Measurements from ENCODE around the gene CGB2. TPM values are rescaled to one million over a fixed set of nuclear protein-coding genes. Genes with fewer than 3 reads are reported as not detected.
"Not testable (repeated sequence)": the region's sequence is repeated elsewhere in the genome, so short reads cannot be mapped to it uniquely, and the experiment has no call there.

Gene CGB2
- polyA plus RNA-seq, 2 donors = not detected

GRCh38 chr19:49073514-49074378, 42.1 kb downstream of the CGB2 start:
- peaks cover 0 to 6% of the 10 kb centered on the region in 2 donors for H3K4me1 ChIP-seq (ENCODE audit: control insufficient read depth in 2 of 2, insufficient read depth in 2 of 2, low read length in 1 of 2)
- H3K36me3 ChIP-seq (ENCODE audit: control insufficient read depth in 2 of 2, insufficient read depth in 2 of 2, low read length in 1 of 2) = no peaks in the 10 kb centered on the region
- no peak overlapping the region for H3K27ac ChIP-seq (ENCODE audit: low read depth in 2 of 2, low read length in 1 of 2)
- no peak overlapping the region for H3K4me3 ChIP-seq (ENCODE audit: low read depth in 1 of 2, low read length in 2 of 2)
- peaks cover 0 to 10% of the 10 kb centered on the region in 2 donors for H3K9me3 ChIP-seq (ENCODE audit: control insufficient read depth in 2 of 2, insufficient read depth in 1 of 2, low read depth in 1 of 2, low read length in 1 of 2)
- 51 to 52% methylated on average over 23 of the region's 23 CpGs for WGBS, 2 donors
- peaks cover 0 to 12% of the 10 kb centered on the region in 2 donors for H3K27me3 ChIP-seq (ENCODE audit: control insufficient read depth in 1 of 2, insufficient read depth in 2 of 2, low read length in 2 of 2)

DNA sequence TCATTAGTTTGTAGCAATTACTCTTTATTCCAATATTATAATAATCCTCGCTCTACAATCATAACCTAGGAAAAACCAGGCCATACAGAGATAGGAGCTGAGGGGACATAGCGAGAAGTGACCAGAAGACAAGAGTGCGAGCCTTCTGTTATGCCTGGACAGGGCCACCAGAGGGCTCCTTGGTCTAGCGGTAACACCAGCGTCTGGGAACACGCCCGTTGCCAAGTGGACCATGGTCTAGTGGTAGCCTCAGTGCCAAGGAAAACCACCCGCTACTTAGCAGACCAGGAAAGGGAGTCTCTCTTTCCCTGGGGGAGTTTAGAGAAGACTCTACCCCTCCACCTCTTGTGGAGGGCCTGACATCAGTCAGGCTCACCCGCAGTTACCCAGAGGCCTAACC, 43.2 kb downstream of the CGB2 start:
- not testable (repeated sequence) for H3K4me3 ChIP-seq (ENCODE audit: low read depth in 1 of 2, low read length in 2 of 2); H3K4me1 ChIP-seq (ENCODE audit: control insufficient read depth in 2 of 2, insufficient read depth in 2 of 2, low read length in 1 of 2); H3K36me3 ChIP-seq (ENCODE audit: control insufficient read depth in 2 of 2, insufficient read depth in 2 of 2, low read length in 1 of 2); H3K27ac ChIP-seq (ENCODE audit: low read depth in 2 of 2, low read length in 1 of 2)
- peaks cover 0 to 10% of the 10 kb centered on the region in 2 donors for H3K9me3 ChIP-seq (ENCODE audit: control insufficient read depth in 2 of 2, insufficient read depth in 1 of 2, low read depth in 1 of 2, low read length in 1 of 2)
- WGBS, 2 donors = 12 to 17% methylated on average over 7 to 8 of the region's 9 CpGs
- peaks cover 0 to 12% of the 10 kb centered on the region in 2 donors for H3K27me3 ChIP-seq (ENCODE audit: control insufficient read depth in 1 of 2, insufficient read depth in 2 of 2, low read length in 2 of 2)

DNA sequence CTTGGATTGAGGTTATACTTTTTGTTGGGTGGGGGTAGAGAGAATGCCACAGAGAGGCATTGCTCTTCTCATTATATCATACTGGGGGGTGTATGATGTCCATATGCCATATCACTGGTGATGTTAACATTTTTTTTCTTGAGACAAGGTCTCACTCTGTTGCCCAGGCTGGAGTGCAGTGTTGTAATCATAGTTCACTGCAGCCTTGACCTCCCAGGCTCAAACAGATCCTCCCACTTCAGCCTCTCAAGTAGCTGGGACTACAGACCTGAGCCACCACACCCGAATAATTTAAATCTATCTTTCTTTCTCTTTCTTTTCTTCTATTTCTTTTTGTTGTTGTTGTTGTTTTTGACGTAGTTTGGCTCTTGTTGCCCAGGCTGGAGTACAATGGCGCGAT, 48.7 kb downstream of the CGB2 start:
- Histone ChIP-seq H3K4me3 (ENCODE audit: low read depth in 1 of 2, low read length in 2 of 2) (no peak overlapping the region), H3K4me1 (ENCODE audit: control insufficient read depth in 2 of 2, insufficient read depth in 2 of 2, low read length in 1 of 2) (no peaks in the 10 kb centered on the region), H3K9me3 (ENCODE audit: control insufficient read depth in 2 of 2, insufficient read depth in 1 of 2, low read depth in 1 of 2, low read length in 1 of 2) (no peaks in the 10 kb centered on the region), H3K36me3 (ENCODE audit: control insufficient read depth in 2 of 2, insufficient read depth in 2 of 2, low read length in 1 of 2) (no peaks in the 10 kb centered on the region), H3K27me3 (ENCODE audit: control insufficient read depth in 1 of 2, insufficient read depth in 2 of 2, low read length in 2 of 2) (no peaks in the 10 kb centered on the region), H3K27ac (ENCODE audit: low read depth in 2 of 2, low read length in 1 of 2) (no peak overlapping the region)
- WGBS, 2 donors = 77 to 89% methylated on average over 4 of the region's 4 CpGs

DNA sequence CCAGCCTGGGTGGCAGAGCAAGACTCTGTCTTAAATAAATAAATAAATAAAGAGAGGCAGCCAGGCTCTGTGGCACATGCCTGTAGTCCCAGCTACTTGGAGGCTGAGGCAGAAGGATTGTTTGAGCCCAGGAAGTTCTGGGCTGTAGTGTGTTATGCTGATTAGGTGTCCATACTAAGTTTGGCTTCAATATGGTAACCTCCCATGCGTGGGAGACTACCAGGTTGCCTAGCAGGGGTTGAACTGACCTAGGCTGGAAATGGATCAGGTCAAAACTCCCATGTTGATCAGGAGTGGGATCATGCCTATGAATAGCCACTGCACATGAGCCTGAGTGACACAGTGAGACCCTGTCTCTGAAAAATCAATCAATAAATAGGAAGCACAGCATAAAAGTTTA, 49.6 kb downstream of the CGB2 start:
- H3K27ac ChIP-seq (ENCODE audit: low read depth in 2 of 2, low read length in 1 of 2) = no peak overlapping the region
- WGBS, 2 donors = 88 to 90% methylated on average over 1 of the region's 1 CpG
- H3K4me1 ChIP-seq (ENCODE audit: control insufficient read depth in 2 of 2, insufficient read depth in 2 of 2, low read length in 1 of 2) = peaks cover 0 to 1% of the 10 kb centered on the region in 2 donors
- H3K27me3 ChIP-seq (ENCODE audit: control insufficient read depth in 1 of 2, insufficient read depth in 2 of 2, low read length in 2 of 2) = no peaks in the 10 kb centered on the region
- no peak overlapping the region for H3K4me3 ChIP-seq (ENCODE audit: low read depth in 1 of 2, low read length in 2 of 2)
- no peaks in the 10 kb centered on the region for H3K9me3 ChIP-seq (ENCODE audit: control insufficient read depth in 2 of 2, insufficient read depth in 1 of 2, low read depth in 1 of 2, low read length in 1 of 2)
- peaks cover 0 to under 1% of the 10 kb centered on the region in 2 donors for H3K36me3 ChIP-seq (ENCODE audit: control insufficient read depth in 2 of 2, insufficient read depth in 2 of 2, low read length in 1 of 2)

Other genes with a start within 250 kb of the CGB2 start
- gene BCAT2, start 220.9 kb upstream of the CGB2 start, polyA plus RNA-seq = 10 to 100 TPM; 21.9 to 31.4 TPM
- 1 to 10 TPM; 2.2 to 3.4 TPM for gene HSD17B14, start 195.4 kb upstream of the CGB2 start, polyA plus RNA-seq
- gene PLEKHA4, start 163.3 kb upstream of the CGB2 start, polyA plus RNA-seq = 1 to 10 TPM; 8.6 to 9.2 TPM
- 100 to 1,000 TPM in 1 of 2 donors, 10 to 100 TPM in 1; 38.0 to 145 TPM for gene PPP1R15A, start 159.5 kb upstream of the CGB2 start, polyA plus RNA-seq
- under 1 TPM in 1 of 2 donors, not detected in 1; 0.08 TPM for gene TULP2, start 133.1 kb upstream of the CGB2 start, polyA plus RNA-seq
- 100 to 1,000 TPM in 1 of 2 donors, 10 to 100 TPM in 1; 88.2 to 116 TPM for gene NUCB1, start 131.6 kb upstream of the CGB2 start, polyA plus RNA-seq
- 1 to 10 TPM in 1 of 2 donors, under 1 TPM in 1; 0.57 to 1.3 TPM for gene DHDH, start 98.2 kb upstream of the CGB2 start, polyA plus RNA-seq
- 10 to 100 TPM; 41.7 to 56.9 TPM for gene BAX, start 77.0 kb upstream of the CGB2 start, polyA plus RNA-seq
- gene FTL, start 66.6 kb upstream of the CGB2 start, polyA plus RNA-seq = 100 to 1,000 TPM; 645 to 931 TPM
- gene GYS1, start 38.6 kb upstream of the CGB2 start, polyA plus RNA-seq = 10 to 100 TPM; 27.0 to 30.9 TPM
- 10 to 100 TPM; 56.1 to 87.4 TPM for gene RUVBL2, start 38.0 kb upstream of the CGB2 start, polyA plus RNA-seq
- under 1 TPM; 0.29 to 0.45 TPM for gene LHB, start 14.8 kb upstream of the CGB2 start, polyA plus RNA-seq
- not detected for gene CGB3, start 7.6 kb upstream of the CGB2 start, polyA plus RNA-seq
- gene CGB1, start 5.0 kb downstream of the CGB2 start, polyA plus RNA-seq = not detected
- gene CGB5, start 12.0 kb downstream of the CGB2 start, polyA plus RNA-seq = under 1 TPM in 1 of 2 donors, not detected in 1; 0.39 TPM
- not detected for gene CGB8, start 17.2 kb downstream of the CGB2 start, polyA plus RNA-seq
- gene CGB7, start 25.9 kb downstream of the CGB2 start, polyA plus RNA-seq = 1 to 10 TPM; 1.4 to 3.5 TPM
- gene NTF4, start 32.9 kb downstream of the CGB2 start, polyA plus RNA-seq = 10 to 100 TPM in 1 of 2 donors, 1 to 10 TPM in 1; 7.7 to 20.0 TPM
- under 1 TPM; 0.01 to 0.02 TPM for gene KCNA7, start 40.8 kb downstream of the CGB2 start, polyA plus RNA-seq
- 100 to 1,000 TPM; 160 to 252 TPM for gene SNRNP70, start 53.6 kb downstream of the CGB2 start, polyA plus RNA-seq
- 10 to 100 TPM; 13.7 to 18.5 TPM for gene LIN7B, start 82.5 kb downstream of the CGB2 start, polyA plus RNA-seq
- gene C19orf73, start 87.3 kb downstream of the CGB2 start, polyA plus RNA-seq = 1 to 10 TPM; 2.3 to 5.4 TPM
- gene PPFIA3, start 87.7 kb downstream of the CGB2 start, polyA plus RNA-seq = 10 to 100 TPM; 15.2 to 28.6 TPM
- gene HRC, start 123.5 kb downstream of the CGB2 start, polyA plus RNA-seq = under 1 TPM; 0.39 to 0.65 TPM
- gene TRPM4, start 125.9 kb downstream of the CGB2 start, polyA plus RNA-seq = 10 to 100 TPM; 11.4 to 43.7 TPM

All from esophagus (tissue), 2 donors.